Large intestine (tissue), 3 donors: ENCODE measurements around the gene ARHGEF12. TPM values are rescaled to one million over a fixed set of nuclear protein-coding genes. Genes with fewer than 3 reads are reported as not detected.

Experiments
- DNase-seq, 2 donors: peaks; one replicate each; pipeline versions ENCODE4 v3.0.0 to v3.0.0-alpha.2; 2013
- H3K27ac ChIP-seq: one replicate; pipeline ENCODE4 v1.5.1; 2013; ENCODE audit warnings: low read length
- H3K27me3 ChIP-seq: 2 replicates; pipeline ENCODE4 v1.6.1; 2013; ENCODE audit warnings: low read length; ENCODE audit not compliant: control insufficient read depth, insufficient read depth
- H3K36me3 ChIP-seq: 2 replicates; pipeline ENCODE4 v1.6.1; 2013; ENCODE audit warnings: low read length; ENCODE audit not compliant: control insufficient read depth, insufficient read depth
- H3K4me1 ChIP-seq: one replicate; pipeline ENCODE4 v1.6.1; 2013; ENCODE audit warnings: low read length; ENCODE audit not compliant: control insufficient read depth, insufficient read depth
- H3K4me3 ChIP-seq: one replicate; pipeline ENCODE4 v1.5.1; 2013; ENCODE audit warnings: low read length
- H3K9me3 ChIP-seq: one replicate; pipeline ENCODE4 v1.6.1; 2013; ENCODE audit warnings: mild to moderate bottlenecking, low read depth, low read length, moderate library complexity; ENCODE audit not compliant: control insufficient read depth
- WGBS: methylation state at CpG from one replicate; pipeline ENCODE4 v1.1.5; 2013; ENCODE audit warnings: low lambda C conversion rate; ENCODE audit not compliant: insufficient coverage; 5-methylcytosine and 5-hydroxymethylcytosine counted together
- polyA plus RNA-seq: library from polyadenylated mRNA; unstranded; fragments of 120-200 nt; gene quantifications from one replicate; pipeline ENCODE4 v1.2.1, GENCODE V29; 2013

ARHGEF12 gene
- polyA plus RNA-seq, 1 donor, result 54.9 TPM

GRCh38 chr11:120420572-120420971 lies 84.4 kb downstream of the ARHGEF12 start:
- DNase-seq, result no peak
- H3K27ac ChIP-seq, result no peak overlapping the region
- 100% methylated on average over 1 of the region's 4 CpGs for WGBS
- H3K9me3 ChIP-seq, result no peaks in the 10 kb centered on the region
- H3K36me3 ChIP-seq, result peaks cover 11% of the 10 kb centered on the region
- H3K27me3 ChIP-seq, result no peaks in the 10 kb centered on the region
- peaks cover 4% of the 10 kb centered on the region for H3K4me1 ChIP-seq
- no peak overlapping the region for H3K4me3 ChIP-seq

- DNase-seq, result peak in 1 of 2 donors; percentile 39
- Histone ChIP-seq H3K27me3 (no peaks in the 10 kb centered on the region), H3K4me3 (no peak overlapping the region)
Measured at GRCh38 chr11:120424185-120424969, 88.2 kb downstream of the ARHGEF12 start.

GRCh38 chr11:120424970-120425332 lies 88.7 kb downstream of the ARHGEF12 start:
- DNase-seq, result peak; percentile 46 to 76
- peak overlapping the region; percentile 40 for H3K27ac ChIP-seq

More at GRCh38 chr11:120424185-120424969, 88.2 kb downstream of the ARHGEF12 start:
- Histone ChIP-seq H3K4me1 (peaks cover 4% of the 10 kb centered on the region), H3K9me3 (no peaks in the 10 kb centered on the region), H3K27ac (peak overlapping the region; percentile 25), H3K36me3 (peaks cover 15% of the 10 kb centered on the region)
- WGBS, result no CpG with 5 or more reads among the region's 3 CpGs

GRCh38 chr11:120425527-120425926 lies 89.3 kb downstream of the ARHGEF12 start:
- H3K4me1 ChIP-seq, result peaks cover 4% of the 10 kb centered on the region
- 100% methylated on average over 1 of the region's 3 CpGs for WGBS
- H3K27me3 ChIP-seq, result no peaks in the 10 kb centered on the region
- H3K36me3 ChIP-seq, result peaks cover 16% of the 10 kb centered on the region
- no peak overlapping the region for H3K4me3 ChIP-seq
- H3K9me3 ChIP-seq, result no peaks in the 10 kb centered on the region
- no peak for DNase-seq
- peak overlapping the region; percentile 40 for H3K27ac ChIP-seq

More at GRCh38 chr11:120424970-120425332, 88.7 kb downstream of the ARHGEF12 start:
- Histone ChIP-seq H3K4me3 (no peak overlapping the region), H3K27me3 (no peaks in the 10 kb centered on the region), H3K4me1 (peaks cover 4% of the 10 kb centered on the region), H3K36me3 (peaks cover 19% of the 10 kb centered on the region), H3K9me3 (no peaks in the 10 kb centered on the region)
- no CpG with 5 or more reads among the region's 3 CpGs for WGBS

GRCh38 chr11:120430146-120430545 lies 93.9 kb downstream of the ARHGEF12 start:
- Histone ChIP-seq H3K4me1 (no peaks in the 10 kb centered on the region), H3K36me3 (peaks cover 21% of the 10 kb centered on the region), H3K9me3 (no peaks in the 10 kb centered on the region), H3K27me3 (no peaks in the 10 kb centered on the region), H3K27ac (no peak overlapping the region), H3K4me3 (no peak overlapping the region)
- DNase-seq, result no peak

- H3K4me1 ChIP-seq, result no peaks in the 10 kb centered on the region
- 100% methylated on average over 1 of the region's 3 CpGs for WGBS
- DNase-seq, result peak in 1 of 2 donors; percentile 4
- H3K27me3 ChIP-seq, result no peaks in the 10 kb centered on the region
- H3K36me3 ChIP-seq, result peaks cover 21% of the 10 kb centered on the region
- H3K4me3 ChIP-seq, result no peak overlapping the region
- H3K27ac ChIP-seq, result no peak overlapping the region
- no peaks in the 10 kb centered on the region for H3K9me3 ChIP-seq
Measured at GRCh38 chr11:120431633-120432032, 95.4 kb downstream of the ARHGEF12 start.

GRCh38 chr11:120432056-120433018 lies 96.1 kb downstream of the ARHGEF12 start:
- peak; percentile 16 to 39 for DNase-seq

GRCh38 chr11:120441592-120441991 lies 105.4 kb downstream of the ARHGEF12 start:
- DNase-seq, result no peak
- H3K27me3 ChIP-seq, result no peaks in the 10 kb centered on the region
- no peaks in the 10 kb centered on the region for H3K4me1 ChIP-seq
- H3K9me3 ChIP-seq, result no peaks in the 10 kb centered on the region
- peaks cover 53% of the 10 kb centered on the region for H3K36me3 ChIP-seq
- H3K27ac ChIP-seq, result no peak overlapping the region
- WGBS, result 90% methylated on average over 3 of the region's 5 CpGs
- no peak overlapping the region for H3K4me3 ChIP-seq

More at GRCh38 chr11:120432056-120433018, 96.1 kb downstream of the ARHGEF12 start:
- 80% methylated on average over 1 of the region's 4 CpGs for WGBS
- Histone ChIP-seq H3K4me3 (no peak overlapping the region), H3K4me1 (no peaks in the 10 kb centered on the region), H3K36me3 (peaks cover 21% of the 10 kb centered on the region), H3K27ac (no peak overlapping the region), H3K9me3 (no peaks in the 10 kb centered on the region), H3K27me3 (no peaks in the 10 kb centered on the region)

GRCh38 chr11:120442031-120442430 lies 105.8 kb downstream of the ARHGEF12 start:
- Histone ChIP-seq H3K27ac (no peak overlapping the region), H3K4me1 (no peaks in the 10 kb centered on the region), H3K27me3 (no peaks in the 10 kb centered on the region), H3K36me3 (peaks cover 57% of the 10 kb centered on the region), H3K9me3 (no peaks in the 10 kb centered on the region), H3K4me3 (no peak overlapping the region)
- 83% methylated on average over 3 of the region's 3 CpGs for WGBS
- no peak for DNase-seq

- no peak for DNase-seq
- no peaks in the 10 kb centered on the region for H3K27me3 ChIP-seq
- no peaks in the 10 kb centered on the region for H3K9me3 ChIP-seq
- no peak overlapping the region for H3K27ac ChIP-seq
- H3K4me1 ChIP-seq, result no peaks in the 10 kb centered on the region
- H3K4me3 ChIP-seq, result no peak overlapping the region
- WGBS, result 100% methylated on average over 1 of the region's 7 CpGs
- H3K36me3 ChIP-seq, result peaks cover 71% of the 10 kb centered on the region
Measured at GRCh38 chr11:120446802-120447201, 110.6 kb downstream of the ARHGEF12 start.
